ENCODE data around the gene ZNF688.

DNA sequence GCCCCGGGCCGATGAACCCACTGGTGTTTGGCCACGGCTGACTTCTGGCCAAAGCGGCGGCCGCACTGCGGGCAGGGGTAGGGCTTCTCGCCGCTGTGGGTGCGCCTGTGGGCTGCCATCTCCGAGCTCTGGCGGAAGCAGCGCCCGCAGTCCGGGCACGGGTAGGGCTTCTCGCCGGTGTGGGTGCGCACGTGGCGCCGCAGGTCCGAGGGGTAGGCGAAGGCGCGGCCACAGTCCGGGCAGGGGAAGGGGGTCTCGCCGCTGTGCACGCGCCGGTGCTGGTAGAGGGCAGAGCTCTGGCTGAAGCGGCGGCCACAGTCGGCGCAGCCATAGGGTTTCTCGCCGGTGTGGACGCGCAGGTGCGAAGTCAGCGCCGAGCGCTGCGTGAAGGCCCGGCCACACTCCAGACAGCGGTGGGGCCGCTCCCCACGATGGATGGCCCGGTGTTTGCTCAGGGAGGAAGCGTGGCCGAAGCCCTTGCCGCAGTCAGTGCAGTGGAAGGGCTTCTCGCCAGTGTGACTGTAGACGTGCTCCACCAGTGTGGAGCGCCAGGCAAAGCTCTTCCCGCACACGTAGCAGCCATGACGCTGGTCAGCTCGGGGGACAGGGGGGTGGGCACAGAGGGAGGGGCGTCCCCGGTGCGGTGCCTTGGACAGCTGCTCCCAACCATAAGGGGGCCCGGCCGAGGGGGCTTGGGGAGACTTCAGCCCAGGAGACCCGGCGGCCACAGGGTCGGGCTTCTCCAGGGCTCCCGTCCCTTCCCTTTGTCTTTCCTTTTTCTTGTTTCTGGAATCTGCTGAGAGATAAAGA, 16.0 kb downstream of the ZNF688 start:
- no peak for TF ChIP-seq POLR2AphosphoS5 (IDR thresholded peaks at IDR 0.05)
- TF ChIP-seq, protein P1, sequence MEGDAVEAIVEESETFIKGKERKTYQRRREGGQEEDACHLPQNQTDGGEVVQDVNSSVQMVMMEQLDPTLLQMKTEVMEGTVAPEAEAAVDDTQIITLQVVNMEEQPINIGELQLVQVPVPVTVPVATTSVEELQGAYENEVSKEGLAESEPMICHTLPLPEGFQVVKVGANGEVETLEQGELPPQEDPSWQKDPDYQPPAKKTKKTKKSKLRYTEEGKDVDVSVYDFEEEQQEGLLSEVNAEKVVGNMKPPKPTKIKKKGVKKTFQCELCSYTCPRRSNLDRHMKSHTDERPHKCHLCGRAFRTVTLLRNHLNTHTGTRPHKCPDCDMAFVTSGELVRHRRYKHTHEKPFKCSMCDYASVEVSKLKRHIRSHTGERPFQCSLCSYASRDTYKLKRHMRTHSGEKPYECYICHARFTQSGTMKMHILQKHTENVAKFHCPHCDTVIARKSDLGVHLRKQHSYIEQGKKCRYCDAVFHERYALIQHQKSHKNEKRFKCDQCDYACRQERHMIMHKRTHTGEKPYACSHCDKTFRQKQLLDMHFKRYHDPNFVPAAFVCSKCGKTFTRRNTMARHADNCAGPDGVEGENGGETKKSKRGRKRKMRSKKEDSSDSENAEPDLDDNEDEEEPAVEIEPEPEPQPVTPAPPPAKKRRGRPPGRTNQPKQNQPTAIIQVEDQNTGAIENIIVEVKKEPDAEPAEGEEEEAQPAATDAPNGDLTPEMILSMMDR (IDR thresholded peaks at IDR 0.05), result no peak
- no peak for TF ChIP-seq POLR2A (IDR thresholded peaks at IDR 0.05)
- TF ChIP-seq EP300 (IDR thresholded peaks at IDR 0.05), result no peak

All from suprapubic skin (tissue), 4 donors.